Mesenteric fat pad (tissue), 1 donor: ENCODE measurements around the gene IL15. TPM values are rescaled to one million over a fixed set of nuclear protein-coding genes. Genes with fewer than 3 reads are reported as not detected.
"Not testable (repeated sequence)": the region's sequence is repeated elsewhere in the genome, so short reads cannot be mapped to it uniquely, and the experiment has no call there.

Source experiments
- DNase-seq: peaks from one replicate; pipeline ENCODE4 v3.0.0-alpha.2; 2020; ENCODE audit warnings: low spot score
- total RNA-seq: library from RNA; stranded (reverse); fragmentation: NEBNext Ultra II Directional; extraction: Animal tissue kit (Norgen Biotek cat#: 25700); gene quantifications from one replicate; pipeline ENCODE4 v1.2.1, GENCODE V29; 2021
- donor health status: DM: yes; HTN: yes; CAD: no.

Gene IL15
- total RNA-seq, 1 donor from 2014 or later = 5.1 TPM

- no peak for DNase-seq
Measured at GRCh38 chr4:141697116-141697515, 60.7 kb downstream of the IL15 start.

- no peak for DNase-seq
Measured at GRCh38 chr4:141702472-141703182, 66.2 kb downstream of the IL15 start.

GRCh38 chr4:141703497-141703896 is 67.1 kb downstream of the IL15 start:
- DNase-seq = no peak

GRCh38 chr4:141705048-141705746 is 68.8 kb downstream of the IL15 start:
- DNase-seq = no peak

- DNase-seq = no peak
Measured at GRCh38 chr4:141705747-141706377, 69.5 kb downstream of the IL15 start.

- DNase-seq = no peak
Measured at GRCh38 chr4:141706445-141706844, 70.1 kb downstream of the IL15 start.

- no peak for DNase-seq
Measured at GRCh38 chr4:141711211-141711610, 74.8 kb downstream of the IL15 start.

- no peak for DNase-seq
Measured at GRCh38 chr4:141713185-141713584, 76.8 kb downstream of the IL15 start.

- DNase-seq = no peak
Measured at GRCh38 chr4:141713771-141714445, 77.5 kb downstream of the IL15 start.

GRCh38 chr4:141719585-141719984 is 83.2 kb downstream of the IL15 start:
- no peak for DNase-seq

GRCh38 chr4:141721174-141721573 is 84.8 kb downstream of the IL15 start:
- no peak for DNase-seq

- no peak for DNase-seq
Measured at GRCh38 chr4:141724646-141725045, 88.3 kb downstream of the IL15 start.

GRCh38 chr4:141727420-141727819 is 91.0 kb downstream of the IL15 start:
- no peak for DNase-seq

GRCh38 chr4:141730805-141731204 is 94.4 kb downstream of the IL15 start:
- DNase-seq = no peak

GRCh38 chr4:141731481-141731880 is 95.1 kb downstream of the IL15 start:
- no peak for DNase-seq

GRCh38 chr4:141739636-141740035 is 103.3 kb downstream of the IL15 start:
- DNase-seq = no peak

- DNase-seq = no peak
Measured at GRCh38 chr4:141746026-141746425, 109.6 kb downstream of the IL15 start.

- not testable (repeated sequence) for DNase-seq
Measured at GRCh38 chr4:141751806-141752205, 115.4 kb downstream of the IL15 start.

- DNase-seq = no peak
Measured at GRCh38 chr4:141757287-141757686, 120.9 kb downstream of the IL15 start.

- no peak for DNase-seq
Measured at GRCh38 chr4:141759796-141760425, 123.5 kb downstream of the IL15 start.

- no peak for DNase-seq
Measured at GRCh38 chr4:141761926-141762325, 125.5 kb downstream of the IL15 start.
